HEK293T (cell line): ENCODE data around the gene NCAPD2.

Experiments used
- ARNT ChIP-seq: fragments of 450-650 bp; IDR thresholded peaks from 2 replicates; pipeline ENCODE4 v1.6.1; 2017; ENCODE audit warnings: mild to moderate bottlenecking
- ELF4 ChIP-seq: fragments of 450-650 bp; IDR thresholded peaks from 2 replicates; pipeline ENCODE4 v1.6.1; 2017; ENCODE audit warnings: antibody characterized with exemption
- FOXM1 ChIP-seq: fragments of 450-650 bp; IDR thresholded peaks from 2 replicates; pipeline ENCODE4 v1.6.1; 2017; ENCODE audit warnings: mild to moderate bottlenecking, borderline replicate concordance
- SP1 ChIP-seq: fragments of 450-650 bp; IDR thresholded peaks from 2 replicates; pipeline ENCODE4 v1.6.1; 2017
- SUZ12 ChIP-seq: fragments of 450-650 bp; IDR thresholded peaks from 2 replicates; pipeline ENCODE4 v1.6.1; 2016; ENCODE audit warnings: mild to moderate bottlenecking
- TF ChIP-seq, protein P1 (sequence below): fragments of 450-650 bp; IDR thresholded peaks from 2 replicates; pipeline ENCODE4 v1.6.1; 2016

DNA sequence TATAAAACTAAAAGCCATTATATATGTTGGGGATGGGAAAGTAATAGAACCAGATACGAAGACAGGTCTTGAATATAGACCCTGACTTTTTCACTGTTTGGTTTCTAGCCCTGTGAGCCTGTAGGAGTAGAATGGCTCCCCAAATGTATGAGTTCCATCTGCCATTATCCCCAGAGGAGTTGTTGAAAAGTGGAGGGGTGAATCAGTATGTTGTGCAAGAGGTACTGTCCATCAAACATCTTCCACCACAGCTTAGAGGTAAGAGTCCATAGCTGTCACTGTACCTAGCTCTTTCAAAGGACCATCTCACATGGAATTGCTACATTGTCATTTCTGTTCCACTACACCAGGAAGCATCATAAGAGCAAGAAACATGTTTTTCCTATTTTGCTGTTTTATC lies 1.1 kb downstream of the NCAPD2 start:
- TF ChIP-seq FOXM1 (no peak), SP1 (no peak), ARNT (no peak), SUZ12 (no peak), ELF4 (no peak)
- TF ChIP-seq, protein P1, sequence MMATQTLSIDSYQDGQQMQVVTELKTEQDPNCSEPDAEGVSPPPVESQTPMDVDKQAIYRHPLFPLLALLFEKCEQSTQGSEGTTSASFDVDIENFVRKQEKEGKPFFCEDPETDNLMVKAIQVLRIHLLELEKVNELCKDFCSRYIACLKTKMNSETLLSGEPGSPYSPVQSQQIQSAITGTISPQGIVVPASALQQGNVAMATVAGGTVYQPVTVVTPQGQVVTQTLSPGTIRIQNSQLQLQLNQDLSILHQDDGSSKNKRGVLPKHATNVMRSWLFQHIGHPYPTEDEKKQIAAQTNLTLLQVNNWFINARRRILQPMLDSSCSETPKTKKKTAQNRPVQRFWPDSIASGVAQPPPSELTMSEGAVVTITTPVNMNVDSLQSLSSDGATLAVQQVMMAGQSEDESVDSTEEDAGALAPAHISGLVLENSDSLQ, result no peak
